HG03521 (cell line): ENCODE measurements around the gene DNAI1.
"Not testable (repeated sequence)": the region's sequence is repeated elsewhere in the genome, so short reads cannot be mapped to it uniquely, and the experiment has no call there.

Source experiments
- ATAC-seq: cut with Tn5 transposase; IDR thresholded peaks from one replicate; pipeline ENCODE4 v1.9.1; 2021; ENCODE audit warnings: mild to moderate bottlenecking, moderate library complexity; ENCODE audit not compliant: unreplicated experiment

The DNAI1 gene

GRCh38 chr9:34450644-34451043, 8.0 kb upstream of the DNAI1 start:
- ATAC-seq, result no peak

GRCh38 chr9:34451135-34451534, 7.5 kb upstream of the DNAI1 start:
- no peak for ATAC-seq

GRCh38 chr9:34451545-34451944, 7.1 kb upstream of the DNAI1 start:
- ATAC-seq, result peak; percentile 64

GRCh38 chr9:34452568-34452967, 6.0 kb upstream of the DNAI1 start:
- no peak for ATAC-seq

GRCh38 chr9:34454571-34455065, 4.0 kb upstream of the DNAI1 start:
- no peak for ATAC-seq

- no peak for ATAC-seq
Measured at GRCh38 chr9:34456151-34456550, 2.5 kb upstream of the DNAI1 start.

- no peak for ATAC-seq
Measured at GRCh38 chr9:34456746-34457145, 1.9 kb upstream of the DNAI1 start.

- no peak for ATAC-seq
Measured at GRCh38 chr9:34457266-34458012, 1.2 kb upstream of the DNAI1 start.

- no peak for ATAC-seq
Measured at GRCh38 chr9:34458959-34459340, 345 bp downstream of the DNAI1 start.

- no peak for ATAC-seq
Measured at GRCh38 chr9:34459356-34459755, 751 bp downstream of the DNAI1 start.

- ATAC-seq, result no peak
Measured at GRCh38 chr9:34459941-34460340, 1.3 kb downstream of the DNAI1 start.

GRCh38 chr9:34463098-34463900, 4.7 kb downstream of the DNAI1 start:
- no peak for ATAC-seq

GRCh38 chr9:34463901-34464232, 5.3 kb downstream of the DNAI1 start:
- no peak for ATAC-seq

GRCh38 chr9:34464571-34464970, 6.0 kb downstream of the DNAI1 start:
- ATAC-seq, result no peak

GRCh38 chr9:34465468-34465867, 6.9 kb downstream of the DNAI1 start:
- no peak for ATAC-seq

GRCh38 chr9:34475097-34475496, 16.5 kb downstream of the DNAI1 start:
- no peak for ATAC-seq

GRCh38 chr9:34477541-34477940, 18.9 kb downstream of the DNAI1 start:
- no peak for ATAC-seq

GRCh38 chr9:34479431-34479866, 20.8 kb downstream of the DNAI1 start:
- no peak for ATAC-seq

- ATAC-seq, result not testable (repeated sequence)
Measured at GRCh38 chr9:34481620-34482019, 23.0 kb downstream of the DNAI1 start.

GRCh38 chr9:34482746-34483145, 24.1 kb downstream of the DNAI1 start:
- not testable (repeated sequence) for ATAC-seq

GRCh38 chr9:34484678-34485077, 26.1 kb downstream of the DNAI1 start:
- no peak for ATAC-seq

GRCh38 chr9:34485822-34486221, 27.2 kb downstream of the DNAI1 start:
- no peak for ATAC-seq
